Activated CD4-positive, alpha-beta T cell treated with anti-CD3 and anti-CD28 coated beads, Interleukin-2, Interleukin-4, amounts not matched to agents 100 ng/mL and 50 ng/mL, durations not matched to agents 16 hours and 8 hours (primary cell): ENCODE data around the gene MYO10.

ENCODE experiments used
- DNase-seq: peaks from one replicate; pipeline ENCODE4 v3.0.0-alpha.2; 2020; ENCODE audit warnings: low spot score

Gene MYO10

DNA sequence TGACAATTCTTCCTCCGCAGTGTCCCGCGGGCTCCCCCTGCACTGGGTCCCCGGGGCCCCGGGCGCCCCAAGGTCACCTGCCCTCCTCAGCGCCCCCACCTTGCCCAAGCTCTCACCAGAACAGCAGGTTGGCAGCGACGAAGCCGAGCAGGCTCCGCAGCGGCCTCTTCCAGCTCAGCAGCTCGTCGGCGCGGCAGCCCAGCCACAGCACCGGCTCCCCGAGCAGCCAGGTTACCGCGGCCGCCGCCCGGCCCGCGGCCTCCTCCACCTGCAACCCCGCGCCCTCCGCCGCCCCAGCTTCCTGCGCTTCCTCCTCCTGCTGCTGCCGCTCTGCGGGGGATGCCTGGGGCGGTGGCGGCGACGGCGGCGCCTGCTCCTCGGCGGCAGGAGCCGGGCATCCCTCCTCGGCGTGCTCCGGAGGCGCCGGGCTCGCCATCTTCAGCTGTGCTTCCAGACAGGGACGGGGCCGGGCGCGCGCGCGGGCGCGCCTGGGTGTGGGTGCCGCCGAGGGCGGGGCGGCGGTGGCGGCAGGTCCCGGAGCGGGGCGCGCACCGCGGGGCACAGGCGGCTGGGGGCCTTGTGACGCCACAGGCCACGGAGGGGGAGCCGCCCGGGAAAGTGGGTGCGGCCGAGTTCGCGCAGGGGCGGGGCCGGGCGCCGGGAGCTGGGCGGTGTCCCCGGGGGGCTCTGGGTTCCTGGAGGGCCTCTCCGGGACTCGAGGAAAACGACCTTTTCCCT is 319.4 kb downstream of the MYO10 start, which contains the start of gene RETREG1:
RETREG1 (minus strand) TSS at position 462 of the 738 bp plus-strand sequence; CDS start at position 436, 26 bp downstream.
- DNase-seq, result peak; percentile 64

GRCh38 chr5:16615741-16616535 is 320.1 kb downstream of the MYO10 start:
- no peak for DNase-seq

DNA sequence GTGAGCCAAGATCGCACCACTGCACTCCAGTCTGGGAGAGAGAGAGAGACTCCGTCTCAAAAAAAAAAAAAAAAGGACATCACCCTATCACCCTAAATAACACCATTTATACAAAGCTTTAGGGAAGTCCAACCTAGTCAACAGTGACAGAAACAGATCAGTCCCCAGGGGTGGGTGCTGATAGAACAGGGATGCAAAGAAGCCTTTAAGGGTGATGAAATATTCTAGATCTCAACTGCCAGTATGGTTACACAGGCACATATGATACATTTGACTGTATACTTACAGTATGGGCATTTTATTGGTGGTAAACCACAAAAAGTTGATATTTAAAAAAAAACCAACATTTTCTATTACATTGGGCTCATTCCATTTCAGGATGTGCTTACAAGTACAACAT is 324.1 kb downstream of the MYO10 start:
- DNase-seq, result no peak
